ENCODE data around the gene SLC25A27. TPM values are rescaled to one million over a fixed set of nuclear protein-coding genes. Genes with fewer than 3 reads are reported as not detected.

The SLC25A27 gene
- polyA plus RNA-seq, 1 donor (not counting 4 experiments of a cell fraction or from before 2014, with no cell fraction given): 10.4 TPM

DNA sequence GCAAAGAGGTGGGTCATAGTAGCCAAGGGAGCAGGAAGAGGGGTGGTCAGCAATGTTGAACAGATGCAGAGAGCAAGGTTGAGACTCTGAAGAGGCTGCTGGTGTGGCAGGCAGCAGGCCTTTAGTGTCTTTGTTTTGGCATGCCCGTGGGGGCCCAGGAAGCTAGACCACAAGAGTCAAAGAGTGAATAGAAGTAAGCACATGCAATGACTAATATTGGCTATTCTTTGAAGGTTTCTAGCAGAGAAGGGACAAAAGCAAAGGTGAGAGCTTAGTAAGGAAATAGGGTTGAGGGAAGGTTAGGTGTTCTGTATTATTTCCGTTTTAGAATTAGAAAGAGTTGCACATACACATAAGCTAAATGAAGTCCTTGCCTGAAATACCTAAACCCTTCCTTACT, 53.7 kb downstream of the SLC25A27 start:
- no peaks in the 10 kb centered on the region for H3K36me3 ChIP-seq (ENCODE audit: control insufficient read depth in 2 of 2, extremely low read depth in 1 of 2, insufficient read depth in 2 of 2, low read length in 2 of 2)
- H3K79me2 ChIP-seq (ENCODE audit: control insufficient read depth, insufficient read depth, low read length): no peaks in the 10 kb centered on the region
- no peak overlapping the region for H3K4me3 ChIP-seq (ENCODE audit: control insufficient read depth in 2 of 3, extremely low read depth in 1 of 3, insufficient read depth in 2 of 3, low read depth in 1 of 3, low read length in 3 of 3)
- H3K9ac ChIP-seq (ENCODE audit: control insufficient read depth, extremely low read depth, insufficient read depth, low read length): no peak overlapping the region
- H3K9me3 ChIP-seq (ENCODE audit: control insufficient read depth, low read depth, low read length): no peaks in the 10 kb centered on the region
- peak; percentile 74 for FAIRE-seq
- no peaks in the 10 kb centered on the region for H4K20me1 ChIP-seq (ENCODE audit: control insufficient read depth, extremely low read depth, insufficient read depth, low read length)
- DNase-seq (ENCODE audit: low read depth, low spot score): no peak
- TF ChIP-seq, protein P1, sequence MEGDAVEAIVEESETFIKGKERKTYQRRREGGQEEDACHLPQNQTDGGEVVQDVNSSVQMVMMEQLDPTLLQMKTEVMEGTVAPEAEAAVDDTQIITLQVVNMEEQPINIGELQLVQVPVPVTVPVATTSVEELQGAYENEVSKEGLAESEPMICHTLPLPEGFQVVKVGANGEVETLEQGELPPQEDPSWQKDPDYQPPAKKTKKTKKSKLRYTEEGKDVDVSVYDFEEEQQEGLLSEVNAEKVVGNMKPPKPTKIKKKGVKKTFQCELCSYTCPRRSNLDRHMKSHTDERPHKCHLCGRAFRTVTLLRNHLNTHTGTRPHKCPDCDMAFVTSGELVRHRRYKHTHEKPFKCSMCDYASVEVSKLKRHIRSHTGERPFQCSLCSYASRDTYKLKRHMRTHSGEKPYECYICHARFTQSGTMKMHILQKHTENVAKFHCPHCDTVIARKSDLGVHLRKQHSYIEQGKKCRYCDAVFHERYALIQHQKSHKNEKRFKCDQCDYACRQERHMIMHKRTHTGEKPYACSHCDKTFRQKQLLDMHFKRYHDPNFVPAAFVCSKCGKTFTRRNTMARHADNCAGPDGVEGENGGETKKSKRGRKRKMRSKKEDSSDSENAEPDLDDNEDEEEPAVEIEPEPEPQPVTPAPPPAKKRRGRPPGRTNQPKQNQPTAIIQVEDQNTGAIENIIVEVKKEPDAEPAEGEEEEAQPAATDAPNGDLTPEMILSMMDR (optimal IDR thresholded peaks at IDR 0.05 in 1 of 3, IDR thresholded peaks at IDR 0.05 in 1 of 3, conservative IDR thresholded peaks at IDR 0.05 in 1 of 3; ENCODE audit: extremely low read depth in 1 of 3, insufficient read depth in 2 of 3, low read length in 3 of 3): no peak
- no peak for TF ChIP-seq EZH2 (IDR thresholded peaks at IDR 0.05; ENCODE audit: low read length)
- dilution Hi-C loops (cut with MboI; ENCODE audit: extremely low pct_ligation_motif_present, low sequenced_read_pairs): no loop called here
- no peak overlapping the region for H3K27ac ChIP-seq (ENCODE audit: control insufficient read depth, insufficient read depth, low read length)
- no peaks in the 10 kb centered on the region for H3K9me1 ChIP-seq (ENCODE audit: control insufficient read depth, extremely low read depth, insufficient read depth, low read length)
- no peaks in the 10 kb centered on the region for H3K27me3 ChIP-seq (ENCODE audit: control insufficient read depth, extremely low read depth, insufficient read depth, low read length)
- H3K4me1 ChIP-seq (ENCODE audit: control insufficient read depth, extremely low read depth, insufficient read depth, low read length): peaks cover 10% of the 10 kb centered on the region
- H2AFZ ChIP-seq (ENCODE audit: control insufficient read depth, low read length): peak overlapping the region; percentile 4
- H3K4me2 ChIP-seq (ENCODE audit: control insufficient read depth, extremely low read depth, insufficient read depth, low read depth, low read length): peak overlapping the region; percentile 6

DNA sequence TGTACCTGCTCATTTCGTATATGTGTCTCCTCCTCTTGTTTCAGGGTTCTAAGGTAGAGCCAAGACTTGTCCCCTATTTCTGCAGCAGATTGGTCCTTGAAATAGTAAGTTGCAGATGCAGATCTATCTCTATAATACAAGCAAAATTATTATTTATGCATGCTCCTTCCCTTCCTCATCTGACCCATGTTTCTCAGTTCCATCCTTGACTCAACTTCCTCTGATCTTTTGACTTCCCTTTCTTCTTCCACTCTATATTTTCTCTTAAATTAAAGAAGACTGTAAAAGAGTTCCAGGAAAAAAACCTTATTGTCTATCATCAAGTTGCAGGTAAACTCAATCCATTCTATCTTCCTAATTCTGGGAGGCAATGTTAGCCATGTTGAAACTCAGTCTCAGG, 58.7 kb downstream of the SLC25A27 start:
- dilution Hi-C loops (cut with MboI; ENCODE audit: extremely low pct_ligation_motif_present, low sequenced_read_pairs): no loop called here
- TF ChIP-seq, protein P1 (optimal IDR thresholded peaks at IDR 0.05 in 1 of 3, IDR thresholded peaks at IDR 0.05 in 1 of 3, conservative IDR thresholded peaks at IDR 0.05 in 1 of 3; ENCODE audit: extremely low read depth in 1 of 3, insufficient read depth in 2 of 3, low read length in 3 of 3): no peak
- no peak for TF ChIP-seq EZH2 (IDR thresholded peaks at IDR 0.05; ENCODE audit: low read length)
- Histone ChIP-seq H3K4me3 (ENCODE audit: control insufficient read depth in 2 of 3, extremely low read depth in 1 of 3, insufficient read depth in 2 of 3, low read depth in 1 of 3, low read length in 3 of 3) (no peak overlapping the region), H3K36me3 (ENCODE audit: control insufficient read depth in 2 of 2, extremely low read depth in 1 of 2, insufficient read depth in 2 of 2, low read length in 2 of 2) (no peaks in the 10 kb centered on the region), H3K4me1 (ENCODE audit: control insufficient read depth, extremely low read depth, insufficient read depth, low read length) (peaks cover 17% of the 10 kb centered on the region), H3K9me1 (ENCODE audit: control insufficient read depth, extremely low read depth, insufficient read depth, low read length) (no peaks in the 10 kb centered on the region), H2AFZ (ENCODE audit: control insufficient read depth, low read length) (no peak overlapping the region), H3K27me3 (ENCODE audit: control insufficient read depth, extremely low read depth, insufficient read depth, low read length) (no peaks in the 10 kb centered on the region), H3K79me2 (ENCODE audit: control insufficient read depth, insufficient read depth, low read length) (no peaks in the 10 kb centered on the region), H3K4me2 (ENCODE audit: control insufficient read depth, extremely low read depth, insufficient read depth, low read depth, low read length) (no peak overlapping the region), H3K9me3 (ENCODE audit: control insufficient read depth, low read depth, low read length) (no peaks in the 10 kb centered on the region), H4K20me1 (ENCODE audit: control insufficient read depth, extremely low read depth, insufficient read depth, low read length) (no peaks in the 10 kb centered on the region), H3K9ac (ENCODE audit: control insufficient read depth, extremely low read depth, insufficient read depth, low read length) (no peak overlapping the region), H3K27ac (ENCODE audit: control insufficient read depth, insufficient read depth, low read length) (no peak overlapping the region)
- DNase-seq (ENCODE audit: low read depth, low spot score): no peak
- no peak for FAIRE-seq

Data from keratinocyte (primary cell).